ENCODE results near the gene CAB39. TPM values are rescaled to one million over a fixed set of nuclear protein-coding genes. Genes with fewer than 3 reads are reported as not detected.

The CAB39 gene
- polyA plus RNA-seq, 3 donors, result 33.1 to 53.8 (median 38.3) TPM

- Mint-ChIP-seq H3K36me3 (no peaks in the 10 kb centered on the region), H3K4me1 (peaks cover 96% of the 10 kb centered on the region), H3K4me3 (peak overlapping the region in 1 of 2 donors; percentile 51), H3K27me3 (ENCODE audit: low read depth in 3 of 3) (peaks cover 2 to 5% (median 5%) of the 10 kb centered on the region in 3 donors), H3K9me3 (peaks cover 0 to 2% (median 0%) of the 10 kb centered on the region in 7 donors), H3K27ac (peak overlapping the region; percentile 78 to 98 (median 95))
- peak overlapping the region; percentile 63 for H3K4me2 ChIP-seq (replicated peaks; ENCODE audit: extremely low read depth, low read length, poor library complexity, severe bottlenecking)
- peak overlapping the region; percentile 44 for H3K9ac ChIP-seq (ENCODE audit: insufficient read depth, low read length, poor library complexity, severe bottlenecking)
- intact Hi-C loops (cut with micrococcal nuclease), result loop anchor here (5.0 to 10.0 kb wide), 4 partner anchors 46 to 252 kb away; partner anchors contain the start of genes CAB39 (in 2 of the 2) and SP100 (in 1 of the 2)
- no peaks in the 10 kb centered on the region for H3K79me2 ChIP-seq (ENCODE audit: insufficient read depth, low read length)
- H4K20me1 ChIP-seq (ENCODE audit: insufficient read depth, low read length), result no peaks in the 10 kb centered on the region
- H3K4me1 ChIP-seq (ENCODE audit: control insufficient read depth in 1 of 2, insufficient read depth in 2 of 2, low read length in 2 of 2), result peaks cover 86 to 95% of the 10 kb centered on the region in 2 donors
- H3K9me3 ChIP-seq (replicated peaks in 1 of 2; ENCODE audit: control insufficient read depth in 1 of 2, insufficient read depth in 1 of 2, low read length in 2 of 2), result no peaks in the 10 kb centered on the region
- no peaks in the 10 kb centered on the region for H3K27me3 ChIP-seq (ENCODE audit: control insufficient read depth in 2 of 2, insufficient read depth in 2 of 2, low read length in 2 of 2)
- WGBS (ENCODE audit: insufficient coverage), result 91% methylated on average over 6 of the region's 8 CpGs
- no peak for TF ChIP-seq CTCF (IDR thresholded peaks at IDR 0.05)
- no peaks in the 10 kb centered on the region for H3K36me3 ChIP-seq (replicated peaks in 1 of 2; ENCODE audit: control insufficient read depth in 1 of 2, insufficient read depth in 2 of 2, low read length in 2 of 2)
- no peak for DNase-seq
- peak overlapping the region; percentile 90 to 93 for H3K27ac ChIP-seq (ENCODE audit: low read depth in 1 of 2, low read length in 2 of 2)
- H2AFZ ChIP-seq (ENCODE audit: insufficient read depth, low read depth, low read length, poor library complexity, severe bottlenecking), result no peak overlapping the region
- peak overlapping the region in 1 of 3 experiments; percentile 18 for H3K4me3 ChIP-seq (replicated peaks in 1 of 3; ENCODE audit: low read depth in 2 of 3, low read length in 3 of 3)
Measured at GRCh38 chr2:230666446-230666845, 46.2 kb upstream of the CAB39 start.

GRCh38 chr2:230666885-230667712, 45.5 kb upstream of the CAB39 start:
- peak overlapping the region; percentile 20 to 51 for H3K4me3 Mint-ChIP-seq
- Histone ChIP-seq H3K36me3 (replicated peaks in 1 of 2; ENCODE audit: control insufficient read depth in 1 of 2, insufficient read depth in 2 of 2, low read length in 2 of 2) (no peaks in the 10 kb centered on the region), H3K27ac (ENCODE audit: low read depth in 1 of 2, low read length in 2 of 2) (peak overlapping the region; percentile 90 to 93), H3K27me3 (ENCODE audit: control insufficient read depth in 2 of 2, insufficient read depth in 2 of 2, low read length in 2 of 2) (no peaks in the 10 kb centered on the region), H3K4me2 (replicated peaks; ENCODE audit: extremely low read depth, low read length, poor library complexity, severe bottlenecking) (peak overlapping the region; percentile 63), H3K9ac (ENCODE audit: insufficient read depth, low read length, poor library complexity, severe bottlenecking) (peak overlapping the region; percentile 44), H3K4me3 (replicated peaks in 1 of 3; ENCODE audit: low read depth in 2 of 3, low read length in 3 of 3) (peak overlapping the region in 1 of 3 experiments; percentile 18), H3K9me3 (replicated peaks in 1 of 2; ENCODE audit: control insufficient read depth in 1 of 2, insufficient read depth in 1 of 2, low read length in 2 of 2) (no peaks in the 10 kb centered on the region), H3K79me2 (ENCODE audit: insufficient read depth, low read length) (no peaks in the 10 kb centered on the region), H4K20me1 (ENCODE audit: insufficient read depth, low read length) (no peaks in the 10 kb centered on the region), H2AFZ (ENCODE audit: insufficient read depth, low read depth, low read length, poor library complexity, severe bottlenecking) (no peak overlapping the region), H3K4me1 (ENCODE audit: control insufficient read depth in 1 of 2, insufficient read depth in 2 of 2, low read length in 2 of 2) (peaks cover 80 to 88% of the 10 kb centered on the region in 2 donors)
- H3K36me3 Mint-ChIP-seq, result no peaks in the 10 kb centered on the region
- H3K9me3 Mint-ChIP-seq, result peaks cover 0 to 2% (median 0%) of the 10 kb centered on the region in 7 donors
- H3K27me3 Mint-ChIP-seq (ENCODE audit: low read depth in 3 of 3), result peaks cover 2 to 5% (median 5%) of the 10 kb centered on the region in 3 donors
- intact Hi-C loops (cut with micrococcal nuclease), result loop anchor here (5.0 to 10.0 kb wide), 4 partner anchors 45 to 252 kb away; partner anchors contain the start of genes CAB39 (in 2 of the 2) and SP100 (in 1 of the 2)
- H3K4me1 Mint-ChIP-seq, result peaks cover 90% of the 10 kb centered on the region
- peak; percentile 84 to 95 (median 86) for DNase-seq
- H3K27ac Mint-ChIP-seq, result peak overlapping the region; percentile 93 to 98 (median 96)
- TF ChIP-seq CTCF (IDR thresholded peaks at IDR 0.05), result no peak
- 41% methylated on average over 7 of the region's 9 CpGs for WGBS (ENCODE audit: insufficient coverage)
